Aorta (tissue), 5 donors: ENCODE results near the gene CHIA. TPM values are rescaled to one million over a fixed set of nuclear protein-coding genes. Genes with fewer than 3 reads are reported as not detected.

Source experiments
- ATAC-seq: fragments of 200-7000 bp; cut with Tn5 transposase; one replicate; pipeline ENCODE4 v1.9.1; 2022; ENCODE audit warnings: moderate library complexity; ENCODE audit not compliant: low FRiP score
- DNase-seq, 2 donors: peaks; one replicate each; pipeline ENCODE4 v3.0.0-alpha.2; 2020
- H3K27ac ChIP-seq, 2 donors: one replicate each; pipeline ENCODE4 v1.5.1; 2013; ENCODE audit warnings: low read length in 2 of 2, mild to moderate bottlenecking in 2 of 2, moderate library complexity in 2 of 2, control low read depth in 1 of 2, inconsistent platforms in 1 of 2, low read depth in 1 of 2
- H3K27me3 ChIP-seq, 2 donors: one replicate each; pipeline ENCODE4 v1.6.1; 2013; ENCODE audit warnings: control low read depth in 1 of 2, low read length in 1 of 2, mild to moderate bottlenecking in 1 of 2, moderate library complexity in 1 of 2; ENCODE audit not compliant: insufficient read depth in 2 of 2, control insufficient read depth in 1 of 2
- H3K36me3 ChIP-seq, 2 donors: one replicate each; pipeline ENCODE4 v1.6.1; 2013; ENCODE audit warnings: control low read depth in 1 of 2, low read length in 1 of 2, mild to moderate bottlenecking in 1 of 2; ENCODE audit not compliant: insufficient read depth in 2 of 2, control insufficient read depth in 1 of 2
- H3K4me1 ChIP-seq, 2 donors: one replicate each; pipeline ENCODE4 v1.6.1; 2013; ENCODE audit warnings: low read length in 2 of 2, control low read depth in 1 of 2, mild to moderate bottlenecking in 1 of 2, moderate library complexity in 1 of 2; ENCODE audit not compliant: insufficient read depth in 2 of 2, control insufficient read depth in 1 of 2
- H3K4me3 ChIP-seq, 2 donors: one replicate each; pipeline ENCODE4 v1.5.1; 2013; ENCODE audit warnings: low read length in 2 of 2, control low read depth in 1 of 2, mild to moderate bottlenecking in 1 of 2
- H3K9me3 ChIP-seq: one replicate; pipeline ENCODE4 v1.6.1; 2013; ENCODE audit warnings: mild to moderate bottlenecking, low read length; ENCODE audit not compliant: control insufficient read depth
- WGBS, 2 donors: extraction: QIAGEN DNeasy Blood & Tissue Kit; methylation state at CpG; one replicate each; pipeline ENCODE4 v1.1.7; 2013; 5-methylcytosine and 5-hydroxymethylcytosine counted together
- intact Hi-C, 2 donors: fragments of 100-400 bp; cut with DNase I; formaldehyde crosslinking; loops; one replicate each; pipeline versions ENCODE4 v1.14.2 to v1.15.0; 2022
- polyA plus RNA-seq, 2 donors: library from polyadenylated mRNA; stranded (reverse); fragments of 200-250 nt; gene quantifications; one replicate each; pipeline ENCODE4 v1.2.3, GENCODE V29; 2013
- total RNA-seq, 2 donors: library from RNA; stranded (reverse); fragmentation: NEBNext Ultra II Directional; extraction: Animal tissue kit (Norgen Biotek cat#: 25700); gene quantifications; one replicate each; pipeline ENCODE4 v1.2.1, GENCODE V29; 2021
- donor health status: healthy with polysubstance abuse.
- donor health status: Bipolar disorder and iron deficiency.
- donor health status: DM: no; HTN: no; CAD: no.
- donor health status: DM: no; HTN: no; CAD: no.
- donor health status: DM: yes; HTN: yes; CAD: no.

CHIA gene
- total and polyA plus RNA-seq, 4 donors: 0.28 TPM; not detected in 3

DNA sequence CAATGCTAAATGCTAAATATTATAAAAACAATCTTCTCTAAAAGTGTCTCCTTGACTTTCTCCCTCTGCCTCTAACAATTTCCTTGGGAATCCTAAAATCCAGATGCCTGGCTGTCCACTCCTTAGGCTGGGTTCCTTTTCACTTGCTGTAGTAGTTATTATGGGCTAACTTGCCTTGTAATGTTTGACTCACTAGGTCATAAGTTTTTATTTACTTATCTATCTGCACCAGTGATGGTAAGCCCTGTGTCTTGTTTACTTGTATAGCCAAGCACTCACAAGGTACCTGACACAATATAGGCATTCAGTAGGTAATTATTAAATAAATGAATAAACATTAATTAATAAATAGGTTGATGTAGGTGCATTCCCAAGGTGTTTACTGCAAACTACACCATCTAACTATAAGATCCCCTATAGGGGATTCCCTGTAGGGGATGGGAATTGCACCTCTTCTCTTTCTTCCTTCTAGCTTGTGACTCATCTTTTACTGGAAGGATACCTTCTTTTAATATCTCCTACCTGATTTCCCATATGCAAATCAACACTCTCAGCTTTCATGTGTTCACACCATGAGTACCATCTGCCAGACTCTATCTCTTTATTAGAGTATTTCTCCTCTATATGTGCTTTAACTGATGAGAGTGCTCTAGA lies 14.7 kb upstream of the CHIA start:
- no peaks in the 10 kb centered on the region for H3K27me3 ChIP-seq
- H3K36me3 ChIP-seq: no peaks in the 10 kb centered on the region
- intact Hi-C loops: no loop called here
- peaks cover 2% of the 10 kb centered on the region for H3K9me3 ChIP-seq
- no peak for ATAC-seq
- DNase-seq: no peak
- no peaks in the 10 kb centered on the region for H3K4me1 ChIP-seq
- no peak overlapping the region for H3K4me3 ChIP-seq
- no peak overlapping the region for H3K27ac ChIP-seq

- H3K4me3 ChIP-seq: no peak overlapping the region
- H3K27me3 ChIP-seq: no peaks in the 10 kb centered on the region
- no peaks in the 10 kb centered on the region for H3K36me3 ChIP-seq
- 74 to 84% methylated on average over 4 of the region's 4 CpGs for WGBS, 2 donors
- H3K27ac ChIP-seq: no peak overlapping the region
- no peak for DNase-seq
- ATAC-seq: no peak
- H3K9me3 ChIP-seq: peaks cover 2% of the 10 kb centered on the region
- no peaks in the 10 kb centered on the region for H3K4me1 ChIP-seq
- intact Hi-C loops: no loop called here
Observed at GRCh38 chr1:111279144-111279543, 11.5 kb upstream of the CHIA start.

DNA sequence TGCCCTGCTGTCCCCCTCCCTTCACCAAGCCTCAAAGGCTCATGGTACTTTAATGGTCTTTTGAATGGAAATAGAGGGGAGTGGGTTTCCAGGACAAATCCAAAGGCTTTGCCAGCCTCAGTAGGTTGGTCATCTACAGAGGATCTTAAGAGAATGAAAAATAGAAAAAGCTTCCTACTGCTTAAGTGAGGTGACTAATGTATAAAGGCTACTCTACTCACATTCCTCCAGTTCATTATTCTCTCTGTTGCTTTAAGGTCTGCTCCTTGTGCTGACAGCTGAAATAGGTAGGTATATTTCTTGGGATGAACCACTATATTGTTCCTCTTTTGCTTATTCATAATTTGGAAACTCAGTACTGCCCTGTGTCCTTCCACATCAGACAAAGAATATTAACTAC lies 10.4 kb upstream of the CHIA start:
- no peak overlapping the region for H3K27ac ChIP-seq
- H3K9me3 ChIP-seq: peaks cover 2% of the 10 kb centered on the region
- no peaks in the 10 kb centered on the region for H3K4me1 ChIP-seq
- DNase-seq (no peak), ATAC-seq (no peak)
- no peaks in the 10 kb centered on the region for H3K36me3 ChIP-seq
- H3K27me3 ChIP-seq: no peaks in the 10 kb centered on the region
- intact Hi-C loops: no loop called here
- H3K4me3 ChIP-seq: no peak overlapping the region

- whole genome bisulfite sequencing, 2 donors: 74 to 77% methylated on average over 5 of the region's 5 CpGs
- ATAC-seq: no peak
- intact Hi-C loops: no loop called here
Observed at GRCh38 chr1:111281411-111281810, 9.2 kb upstream of the CHIA start.

DNA sequence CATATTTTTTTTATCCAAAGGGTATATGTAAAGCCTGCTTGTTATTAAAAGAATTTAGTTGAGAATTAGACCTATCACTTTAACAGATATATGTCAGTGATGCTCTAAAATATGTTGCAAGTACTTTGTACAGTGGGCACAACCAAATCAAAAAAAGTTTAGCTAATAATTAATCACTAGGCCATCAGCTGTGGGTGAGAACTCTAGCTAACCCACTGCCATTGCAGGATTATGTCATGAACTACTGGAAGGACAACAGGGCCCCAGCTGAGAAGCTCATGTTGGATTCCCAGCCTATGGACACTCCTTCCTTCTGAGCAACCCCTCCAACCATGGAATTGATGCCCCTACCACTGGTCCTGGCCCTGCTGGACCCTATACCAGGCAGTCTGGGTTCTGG lies 6.8 kb upstream of the CHIA start:
- peaks cover 0 to 2% of the 10 kb centered on the region in 2 donors for H3K27me3 ChIP-seq
- H3K27ac ChIP-seq: no peak overlapping the region
- no peak overlapping the region for H3K4me3 ChIP-seq
- DNase-seq (no peak), ATAC-seq (no peak)
- no peaks in the 10 kb centered on the region for H3K4me1 ChIP-seq
- no peaks in the 10 kb centered on the region for H3K9me3 ChIP-seq
- intact Hi-C loops: no loop called here
- H3K36me3 ChIP-seq: no peaks in the 10 kb centered on the region

More at GRCh38 chr1:111281411-111281810, 9.2 kb upstream of the CHIA start:
- Histone ChIP-seq H3K4me3 (no peak overlapping the region), H3K4me1 (no peaks in the 10 kb centered on the region), H3K9me3 (peaks cover 2% of the 10 kb centered on the region), H3K27ac (no peak overlapping the region), H3K27me3 (no peaks in the 10 kb centered on the region), H3K36me3 (no peaks in the 10 kb centered on the region)
- no peak for DNase-seq

DNA sequence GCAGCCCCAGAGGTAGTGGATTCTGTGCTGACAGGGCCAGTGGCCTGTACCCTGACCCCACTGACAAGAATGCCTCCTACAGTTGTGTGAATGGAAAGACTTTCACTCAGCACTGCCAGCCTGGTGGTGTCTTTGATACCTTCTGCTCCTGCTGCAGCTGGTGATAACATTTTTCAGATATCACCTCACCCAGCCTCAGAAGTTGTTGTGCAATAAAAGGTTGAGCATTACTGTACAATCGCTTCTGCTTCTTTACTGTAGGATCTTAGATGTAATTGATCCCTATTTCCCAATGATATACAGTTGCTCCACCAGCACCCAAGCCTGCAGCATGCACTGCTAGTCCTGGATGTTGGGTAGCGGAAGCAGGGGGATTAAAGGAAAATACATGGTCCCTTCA lies 4.8 kb upstream of the CHIA start:
- 77 to 86% methylated on average over 2 of the region's 2 CpGs for WGBS, 2 donors
- H3K9me3 ChIP-seq: no peaks in the 10 kb centered on the region
- H3K27ac ChIP-seq: no peak overlapping the region
- no peak for ATAC-seq
- no peaks in the 10 kb centered on the region for H3K36me3 ChIP-seq
- intact Hi-C loops: no loop called here
- H3K27me3 ChIP-seq: peaks cover 0 to 2% of the 10 kb centered on the region in 2 donors
- no peak overlapping the region for H3K4me3 ChIP-seq
- H3K4me1 ChIP-seq: no peaks in the 10 kb centered on the region
- no peak for DNase-seq

GRCh38 chr1:111286912-111287311 lies 3.7 kb upstream of the CHIA start:
- DNase-seq (no peak), ATAC-seq (no peak)
- 0 to 32% methylated on average over 1 of the region's 1 CpG for WGBS, 2 donors
- H3K9me3 ChIP-seq: no peaks in the 10 kb centered on the region
- H3K4me3 ChIP-seq: no peak overlapping the region
- H3K4me1 ChIP-seq: no peaks in the 10 kb centered on the region
- no peak overlapping the region for H3K27ac ChIP-seq
- H3K27me3 ChIP-seq: peaks cover 0 to 2% of the 10 kb centered on the region in 2 donors
- intact Hi-C loops: no loop called here
- H3K36me3 ChIP-seq: no peaks in the 10 kb centered on the region

DNA sequence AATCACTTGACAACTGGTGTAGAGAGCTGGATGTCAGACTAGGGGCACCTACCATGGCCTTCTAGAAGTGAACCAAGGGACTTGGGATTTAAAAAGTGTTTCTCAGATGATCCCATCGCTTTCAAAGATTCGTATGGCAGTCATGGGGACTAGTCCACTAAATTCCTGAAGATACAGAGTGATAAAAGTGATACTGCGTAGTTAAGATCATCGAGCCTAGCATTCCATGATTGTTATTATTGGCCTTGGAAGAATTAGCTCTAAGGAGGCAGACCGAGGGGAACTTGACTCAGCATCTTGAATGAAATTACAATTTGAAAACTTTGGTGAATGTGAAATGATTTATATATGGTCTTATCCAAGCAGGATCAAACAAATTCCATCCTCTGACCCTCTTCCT lies 1.3 kb upstream of the CHIA start:
- ATAC-seq: no peak
- Histone ChIP-seq H3K36me3 (no peaks in the 10 kb centered on the region), H3K4me3 (no peak overlapping the region), H3K9me3 (no peaks in the 10 kb centered on the region), H3K27ac (no peak overlapping the region), H3K27me3 (peaks cover 0 to 2% of the 10 kb centered on the region in 2 donors), H3K4me1 (no peaks in the 10 kb centered on the region)
- 33 to 37% methylated on average over 5 of the region's 5 CpGs for WGBS, 2 donors
- no peak for DNase-seq
- intact Hi-C loops: no loop called here

DNA sequence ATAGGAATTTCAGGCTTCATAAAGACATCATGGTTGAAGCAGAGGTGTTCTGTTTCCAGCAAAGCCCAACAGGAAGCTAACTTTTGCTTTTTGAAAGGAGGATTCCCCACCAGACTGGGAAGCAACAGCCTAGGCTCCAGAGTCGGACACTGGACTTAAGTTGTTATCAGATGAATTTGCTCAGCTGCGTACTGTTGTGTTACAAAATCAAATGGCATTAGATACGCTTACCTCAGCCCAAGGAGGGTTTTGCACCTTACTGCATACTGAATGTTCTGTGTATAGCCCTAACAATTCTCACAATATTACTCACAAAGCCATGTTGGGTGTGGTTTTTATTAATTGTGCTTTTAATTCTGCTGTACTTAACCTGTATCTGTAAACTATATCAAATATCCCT lies 547 bp upstream of the CHIA start:
- H3K4me3 ChIP-seq: no peak overlapping the region
- DNase-seq: no peak
- peaks cover 0 to 2% of the 10 kb centered on the region in 2 donors for H3K27me3 ChIP-seq
- 56 to 74% methylated on average over 3 of the region's 3 CpGs for WGBS, 2 donors
- no peaks in the 10 kb centered on the region for H3K36me3 ChIP-seq
- H3K27ac ChIP-seq: no peak overlapping the region
- intact Hi-C loops: no loop called here
- no peaks in the 10 kb centered on the region for H3K4me1 ChIP-seq
- no peaks in the 10 kb centered on the region for H3K9me3 ChIP-seq
- ATAC-seq: no peak
